GM12891 (cell line): Measurements from ENCODE around the gene CTSF.
"Not testable (repeated sequence)": the region's sequence is repeated elsewhere in the genome, so short reads cannot be mapped to it uniquely, and the experiment has no call there.

ENCODE experiments used
- DNase-seq: peaks from one replicate; pipeline ENCODE4 v3.0.0; 2011; ENCODE audit warnings: low spot score; ENCODE audit not compliant: insufficient read length
- FAIRE-seq: peaks from 2 replicates; lab custom pipeline; 2011; peaks lifted over from hg19 to GRCh38; lab: Jason Lieb, UNC
- PAX5 ChIP-seq: IDR thresholded peaks from 2 replicates; pipeline ENCODE4 v1.6.1; 2011; ENCODE audit warnings: low read length, moderate library complexity, mild to moderate bottlenecking; ENCODE audit not compliant: insufficient read depth, severe bottlenecking
- POLR2A ChIP-seq: IDR thresholded peaks from 2 replicates; pipeline ENCODE4 v1.6.1; 2011; ENCODE audit warnings: low read depth, low read length, control low read depth
- POLR2AphosphoS5 ChIP-seq: IDR thresholded peaks from 2 replicates; pipeline ENCODE4 v1.6.1; 2011; ENCODE audit warnings: low read depth, low read length, control low read depth
- POU2F2 ChIP-seq: IDR thresholded peaks from 2 replicates; pipeline ENCODE4 v1.6.1; 2011; ENCODE audit warnings: low read depth, mild to moderate bottlenecking, control low read depth, low read length, moderate library complexity
- SPI1 ChIP-seq: IDR thresholded peaks from 2 replicates; pipeline ENCODE4 v1.6.1; 2011; ENCODE audit warnings: low read depth, low read length, control low read depth
- TAF1 ChIP-seq: IDR thresholded peaks from 2 replicates; pipeline ENCODE4 v1.6.1; 2011; ENCODE audit warnings: low read depth, low read length, control low read depth

The CTSF gene

GRCh38 chr11:66589996-66590675 is 21.7 kb upstream of the CTSF start:
- no peak for TF ChIP-seq POU2F2
- TF ChIP-seq SPI1, result no peak
- TF ChIP-seq TAF1, result no peak
- TF ChIP-seq POLR2AphosphoS5, result no peak
- TF ChIP-seq PAX5, result no peak
- TF ChIP-seq POLR2A, result no peak
- FAIRE-seq, result no peak
- no peak for DNase-seq

DNA sequence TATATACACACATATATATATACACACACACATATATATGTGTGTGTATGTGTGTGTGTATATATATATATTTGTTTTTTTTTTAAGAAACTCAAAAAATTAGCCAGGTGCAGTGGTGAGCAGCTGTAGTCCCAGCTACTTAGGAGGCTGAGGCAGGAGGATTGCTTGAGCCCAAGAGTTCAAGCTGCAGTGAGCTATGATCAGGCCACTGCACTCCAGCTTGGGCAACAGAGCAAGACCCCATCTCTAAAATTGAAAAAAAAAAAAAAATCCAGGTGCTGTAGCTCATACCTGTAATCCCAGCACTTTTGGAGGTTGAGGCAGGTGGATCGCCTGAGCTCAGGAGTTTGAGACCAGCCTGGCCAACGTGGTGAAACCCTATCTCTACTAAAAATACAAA is 20.9 kb upstream of the CTSF start:
- FAIRE-seq, result not testable (repeated sequence)

DNA sequence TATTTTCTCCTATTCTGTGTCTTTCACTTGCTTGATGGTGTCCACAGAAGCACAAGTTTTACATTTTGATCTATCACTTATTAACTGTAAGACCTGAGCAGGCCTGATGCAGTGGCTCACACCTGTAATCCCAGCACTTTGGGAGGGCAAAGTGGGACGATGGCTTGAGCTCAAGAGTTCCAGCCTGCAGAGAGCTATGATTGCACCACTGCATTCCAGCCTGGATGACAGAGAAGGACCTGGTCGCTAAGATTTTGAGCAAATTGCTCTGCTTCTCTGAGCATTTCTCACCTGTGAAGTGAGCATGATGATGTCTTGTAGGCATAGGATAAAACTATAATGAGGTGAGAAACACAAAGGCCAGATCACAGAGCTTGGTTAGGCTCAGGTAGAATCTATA is 17.7 kb upstream of the CTSF start:
- FAIRE-seq, result no peak
- DNase-seq, result no peak
- TF ChIP-seq SPI1 (no peak), POU2F2 (no peak), POLR2A (no peak), TAF1 (no peak), PAX5 (no peak)

More for the DNA sequence above, 20.9 kb upstream of the CTSF start:
- not testable (repeated sequence) for DNase-seq

DNA sequence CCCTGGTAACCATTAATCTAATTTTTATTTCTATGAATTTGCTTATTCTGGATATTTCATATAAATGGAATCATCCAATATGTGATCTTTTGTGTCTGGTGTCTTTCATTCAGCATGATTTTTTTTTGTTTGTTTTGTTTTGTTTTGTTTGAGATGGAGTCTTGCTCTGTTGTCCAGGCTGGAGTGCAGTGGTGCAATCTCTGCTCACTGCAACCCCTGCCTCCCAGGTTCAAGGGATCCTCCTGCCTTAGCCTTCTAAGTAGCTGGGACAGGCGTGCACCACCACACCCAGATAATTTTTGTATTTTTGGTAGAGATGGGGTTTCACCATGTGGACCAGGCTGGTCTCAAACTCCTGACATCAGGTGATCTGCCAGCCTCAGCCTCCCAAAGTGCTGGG is 17.0 kb upstream of the CTSF start:
- not testable (repeated sequence) for FAIRE-seq, DNase-seq

GRCh38 chr11:66582565-66583147 is 14.2 kb upstream of the CTSF start:
- FAIRE-seq, DNase-seq: not testable (repeated sequence)

DNA sequence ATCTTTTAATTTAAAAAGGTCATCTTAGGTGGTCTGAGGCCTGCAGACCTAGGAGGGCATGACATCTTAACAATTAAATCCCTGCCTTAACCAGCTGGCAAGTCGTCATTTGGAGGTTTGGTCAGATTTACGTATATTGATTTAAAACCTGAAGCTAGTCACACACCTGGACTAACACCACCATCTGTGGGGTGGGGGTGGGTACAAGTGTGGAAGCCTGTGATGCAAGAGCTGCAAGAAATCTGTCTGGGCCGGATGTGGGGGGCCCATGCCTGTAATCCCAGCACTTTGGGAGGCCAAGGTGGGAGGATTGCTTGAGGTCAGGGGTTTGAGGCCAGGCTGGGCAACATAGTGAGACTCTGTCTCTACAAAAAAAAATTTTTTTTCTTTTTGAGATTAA is 12.9 kb upstream of the CTSF start:
- no peak for DNase-seq
- no peak for FAIRE-seq
- TF ChIP-seq PAX5 (no peak), POLR2A (no peak), SPI1 (no peak), POLR2AphosphoS5 (no peak), TAF1 (no peak)

GRCh38 chr11:66580803-66581202 is 12.4 kb upstream of the CTSF start:
- FAIRE-seq (no peak), DNase-seq (no peak)
- TF ChIP-seq SPI1 (no peak), POLR2A (no peak), PAX5 (no peak), POLR2AphosphoS5 (no peak), POU2F2 (no peak), TAF1 (no peak)

DNA sequence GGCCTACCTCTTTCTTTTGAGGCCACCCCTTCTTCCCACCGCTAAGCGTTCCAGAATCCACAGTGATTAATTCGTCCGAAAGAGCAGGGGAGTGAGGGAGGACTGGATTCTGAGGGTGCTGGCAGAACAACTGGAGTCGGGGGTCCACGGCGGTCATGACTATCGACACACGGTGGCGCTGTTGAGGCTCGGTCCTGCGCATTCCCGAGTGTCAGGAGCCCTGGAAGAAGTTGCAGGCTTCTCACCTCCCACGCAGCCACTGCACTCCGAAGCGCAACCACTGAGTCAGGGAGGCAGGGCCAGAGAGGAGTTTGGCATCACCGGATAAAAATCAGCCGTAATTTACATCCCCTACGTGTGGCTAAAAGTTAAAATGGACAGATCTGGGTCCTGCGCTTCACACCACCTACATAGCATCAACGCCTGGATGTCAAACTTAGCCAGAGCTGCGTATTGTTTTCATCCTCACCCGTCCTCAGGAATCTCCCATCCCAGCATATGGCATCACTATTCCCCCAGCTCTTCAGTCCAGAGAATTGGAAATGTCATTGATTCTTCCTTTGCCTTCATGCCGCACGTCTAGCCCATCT is 10.7 kb upstream of the CTSF start:
- DNase-seq (peak; percentile 82), FAIRE-seq (peak; percentile 69)
- TF ChIP-seq PAX5 (no peak), POLR2A (no peak), TAF1 (no peak), SPI1 (no peak), POU2F2 (no peak), POLR2AphosphoS5 (no peak)

DNA sequence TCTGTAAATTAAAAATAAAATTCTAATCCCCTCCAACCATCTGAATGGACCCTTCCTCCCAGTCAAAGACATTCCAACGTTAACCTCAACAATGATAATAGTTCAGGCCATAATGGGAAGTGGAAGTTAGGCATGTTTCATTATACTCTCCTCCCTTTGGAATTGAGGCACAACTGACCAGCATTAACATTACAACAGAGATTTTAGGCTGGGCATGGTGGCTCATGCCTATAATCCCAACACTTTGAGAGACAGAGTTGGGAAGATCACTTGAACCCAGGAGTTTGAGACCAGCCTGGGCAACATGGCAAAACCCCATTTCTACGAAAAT is 2.4 kb upstream of the CTSF start:
- TF ChIP-seq PAX5, result no peak
- TF ChIP-seq TAF1, result no peak
- no peak for TF ChIP-seq POLR2A
- no peak for TF ChIP-seq SPI1
- TF ChIP-seq POU2F2, result no peak
- no peak for TF ChIP-seq POLR2AphosphoS5
- no peak for FAIRE-seq
- DNase-seq, result no peak

- no peak for DNase-seq
- no peak for FAIRE-seq
- no peak for TF ChIP-seq POLR2AphosphoS5
- TF ChIP-seq PAX5, result no peak
- TF ChIP-seq POLR2A, result no peak
- no peak for TF ChIP-seq POU2F2
- TF ChIP-seq SPI1, result no peak
- no peak for TF ChIP-seq TAF1
Observed at GRCh38 chr11:66570079-66570849, 1.9 kb upstream of the CTSF start.
